GM18502 (cell line): Measurements from ENCODE around the gene MYCBP2.
"Not testable (repeated sequence)": the region's sequence is repeated elsewhere in the genome, so short reads cannot be mapped to it uniquely, and the experiment has no call there.

ENCODE experiments used
- ATAC-seq: cut with Tn5 transposase; IDR thresholded peaks from one replicate; pipeline ENCODE4 v1.9.1; 2021; ENCODE audit warnings: mild to moderate bottlenecking; ENCODE audit not compliant: unreplicated experiment, poor library complexity

Gene MYCBP2

GRCh38 chr13:77040076-77040475, 286.8 kb downstream of the MYCBP2 start:
- ATAC-seq, result no peak

- ATAC-seq, result no peak
Observed at GRCh38 chr13:77038907-77039480, 287.9 kb downstream of the MYCBP2 start.

GRCh38 chr13:77036279-77036678, 290.6 kb downstream of the MYCBP2 start:
- ATAC-seq, result no peak

GRCh38 chr13:77034881-77035280, 292.0 kb downstream of the MYCBP2 start:
- no peak for ATAC-seq

GRCh38 chr13:77033717-77034302, 293.1 kb downstream of the MYCBP2 start:
- ATAC-seq, result no peak

- ATAC-seq, result no peak
Observed at GRCh38 chr13:77031656-77032243, 295.1 kb downstream of the MYCBP2 start.

- ATAC-seq, result no peak
Observed at GRCh38 chr13:77029436-77029835, 297.5 kb downstream of the MYCBP2 start.

GRCh38 chr13:77028202-77028601, 298.7 kb downstream of the MYCBP2 start:
- no peak for ATAC-seq

- peak; percentile 65 for ATAC-seq
Observed at GRCh38 chr13:77026861-77027621, 299.9 kb downstream of the MYCBP2 start, which contains the start of gene FBXL3. Gene FBXL3 (minus strand): TSS chr13:77027159. CDS start chr13:77021860, 5,299 bp downstream.

GRCh38 chr13:77026255-77026860, 300.5 kb downstream of the MYCBP2 start:
- peak; percentile 56 for ATAC-seq

- ATAC-seq, result no peak
Observed at GRCh38 chr13:77022341-77022740, 304.6 kb downstream of the MYCBP2 start.

- ATAC-seq, result no peak
Observed at GRCh38 chr13:77019756-77020155, 307.1 kb downstream of the MYCBP2 start.

- no peak for ATAC-seq
Observed at GRCh38 chr13:77016888-77017623, 309.8 kb downstream of the MYCBP2 start.

- ATAC-seq, result no peak
Observed at GRCh38 chr13:77016251-77016812, 310.6 kb downstream of the MYCBP2 start.

GRCh38 chr13:77014906-77015685, 311.8 kb downstream of the MYCBP2 start:
- ATAC-seq, result no peak

- no peak for ATAC-seq
Observed at GRCh38 chr13:77013853-77014542, 312.9 kb downstream of the MYCBP2 start.

- ATAC-seq, result not testable (repeated sequence)
Observed at GRCh38 chr13:77009719-77010118, 317.2 kb downstream of the MYCBP2 start.

- ATAC-seq, result peak; percentile 58
Observed at GRCh38 chr13:77009011-77009410, 317.9 kb downstream of the MYCBP2 start.
